HEK293 (cell line): Measurements from ENCODE around the gene MAGEA9.
"Not testable (repeated sequence)": the region's sequence is repeated elsewhere in the genome, so short reads cannot be mapped to it uniquely, and the experiment has no call there.

Experiments
- GLIS2 ChIP-seq: fragments of 450-650 bp; formaldehyde crosslinking; IDR thresholded peaks from 2 replicates; pipeline ENCODE4 v1.5.1; 2016; ENCODE audit warnings: missing biosample characterization, missing genetic modification characterization
- ZNF423 ChIP-seq: fragments of 450-650 bp; formaldehyde crosslinking; IDR thresholded peaks from 2 replicates; pipeline ENCODE4 v1.5.1; 2016; ENCODE audit warnings: missing biosample characterization, missing genetic modification characterization
- ZNF776 ChIP-seq: fragments of 450-650 bp; formaldehyde crosslinking; IDR thresholded peaks from 2 replicates; pipeline ENCODE4 v1.5.0; 2017; ENCODE audit warnings: missing biosample characterization, missing genetic modification characterization, borderline replicate concordance
- ZSCAN16 ChIP-seq: fragments of 450-650 bp; formaldehyde crosslinking; IDR thresholded peaks from 2 replicates; pipeline ENCODE4 v1.5.1; 2016; ENCODE audit warnings: missing biosample characterization, missing genetic modification characterization
- TF ChIP-seq, protein P1 (sequence below): fragments of 450-650 bp; formaldehyde crosslinking; IDR thresholded peaks from 2 replicates; pipeline ENCODE4 v1.5.1; 2016; ENCODE audit warnings: missing biosample characterization, missing genetic modification characterization

DNA sequence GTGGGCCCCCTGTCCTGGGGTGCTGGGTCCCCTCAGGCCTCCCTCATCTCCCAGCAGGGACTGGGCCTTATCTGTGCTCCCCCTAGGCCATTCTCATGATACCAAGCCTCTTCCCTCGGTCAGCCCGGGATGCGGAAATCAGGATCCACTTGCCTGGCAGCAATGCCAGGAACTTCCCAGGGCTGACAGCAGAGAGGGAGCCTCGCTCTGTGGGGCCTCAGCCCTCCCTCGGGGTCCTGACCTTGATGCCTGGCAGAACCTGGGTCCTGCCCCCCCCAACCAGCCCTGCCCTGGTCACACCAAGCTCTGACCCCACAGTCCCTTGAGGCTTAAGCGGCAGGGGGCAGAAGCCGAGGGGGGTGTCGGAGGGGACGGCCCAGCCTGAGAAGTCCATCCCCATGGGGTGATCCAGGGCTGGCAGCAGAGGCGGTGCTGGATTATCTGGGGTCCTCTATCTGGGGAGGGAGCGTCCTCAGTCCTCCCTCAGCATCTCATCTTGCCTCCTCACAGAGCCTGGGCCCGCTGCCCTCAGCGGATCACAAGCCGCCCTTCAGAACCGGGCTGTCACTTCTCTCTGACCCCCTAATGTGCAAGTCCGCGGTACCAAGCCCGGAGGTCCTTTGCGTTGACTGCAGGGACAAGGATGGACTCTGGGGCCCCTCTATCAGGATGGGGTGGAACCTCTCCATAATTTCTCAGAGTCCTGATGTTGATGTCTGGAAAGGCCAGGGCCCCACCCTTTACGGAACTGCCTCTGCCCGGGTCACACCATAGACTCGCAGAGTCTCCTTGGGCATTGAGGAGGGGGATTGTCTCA lies 19.7 kb upstream of the MAGEA9 start:
- TF ChIP-seq GLIS2, ZNF423, ZSCAN16, ZNF776 (tag by site-specific recombination): not testable (repeated sequence)
- TF ChIP-seq, protein P1, sequence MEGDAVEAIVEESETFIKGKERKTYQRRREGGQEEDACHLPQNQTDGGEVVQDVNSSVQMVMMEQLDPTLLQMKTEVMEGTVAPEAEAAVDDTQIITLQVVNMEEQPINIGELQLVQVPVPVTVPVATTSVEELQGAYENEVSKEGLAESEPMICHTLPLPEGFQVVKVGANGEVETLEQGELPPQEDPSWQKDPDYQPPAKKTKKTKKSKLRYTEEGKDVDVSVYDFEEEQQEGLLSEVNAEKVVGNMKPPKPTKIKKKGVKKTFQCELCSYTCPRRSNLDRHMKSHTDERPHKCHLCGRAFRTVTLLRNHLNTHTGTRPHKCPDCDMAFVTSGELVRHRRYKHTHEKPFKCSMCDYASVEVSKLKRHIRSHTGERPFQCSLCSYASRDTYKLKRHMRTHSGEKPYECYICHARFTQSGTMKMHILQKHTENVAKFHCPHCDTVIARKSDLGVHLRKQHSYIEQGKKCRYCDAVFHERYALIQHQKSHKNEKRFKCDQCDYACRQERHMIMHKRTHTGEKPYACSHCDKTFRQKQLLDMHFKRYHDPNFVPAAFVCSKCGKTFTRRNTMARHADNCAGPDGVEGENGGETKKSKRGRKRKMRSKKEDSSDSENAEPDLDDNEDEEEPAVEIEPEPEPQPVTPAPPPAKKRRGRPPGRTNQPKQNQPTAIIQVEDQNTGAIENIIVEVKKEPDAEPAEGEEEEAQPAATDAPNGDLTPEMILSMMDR (tag by site-specific recombination), result not testable (repeated sequence)
